IPS DF 6.9 (cell line): Measurements from ENCODE around the gene LRWD1.

Source experiments
- DNase-seq: peaks from one replicate; pipeline ENCODE4 v3.0.0-alpha.2; 2013; ENCODE audit warnings: low read depth, low spot score
- H3K27ac ChIP-seq: one replicate; pipeline ENCODE4 v1.5.1; 2013; ENCODE audit warnings: low read length, control low read depth
- H3K27me3 ChIP-seq: 2 replicates; pipeline ENCODE4 v1.6.1; 2013; ENCODE audit warnings: mild to moderate bottlenecking, low read length; ENCODE audit not compliant: control insufficient read depth, insufficient read depth
- H3K36me3 ChIP-seq: 2 replicates; pipeline ENCODE4 v1.6.1; 2013; ENCODE audit warnings: low read length; ENCODE audit not compliant: control insufficient read depth, insufficient read depth
- H3K4me1 ChIP-seq: 2 replicates; pipeline ENCODE4 v1.6.1; 2013; ENCODE audit warnings: low read length; ENCODE audit not compliant: control insufficient read depth, insufficient read depth
- H3K4me3 ChIP-seq: 2 replicates; pipeline ENCODE4 v1.5.1; 2013; ENCODE audit warnings: mild to moderate bottlenecking, low read length
- H3K9me3 ChIP-seq: 2 replicates; pipeline ENCODE4 v1.6.1; 2013; ENCODE audit warnings: low read length, inconsistent platforms; ENCODE audit not compliant: control insufficient read depth, insufficient read depth
- WGBS: extraction: QIAGEN DNeasy Blood & Tissue Kit; methylation state at CpG from one replicate; pipeline ENCODE4 v1.1.7; 2013; ENCODE audit warnings: mixed read lengths, missing lambda C conversion rate; ENCODE audit not compliant: insufficient read length, insufficient coverage; 5-methylcytosine and 5-hydroxymethylcytosine counted together

Gene LRWD1

DNA sequence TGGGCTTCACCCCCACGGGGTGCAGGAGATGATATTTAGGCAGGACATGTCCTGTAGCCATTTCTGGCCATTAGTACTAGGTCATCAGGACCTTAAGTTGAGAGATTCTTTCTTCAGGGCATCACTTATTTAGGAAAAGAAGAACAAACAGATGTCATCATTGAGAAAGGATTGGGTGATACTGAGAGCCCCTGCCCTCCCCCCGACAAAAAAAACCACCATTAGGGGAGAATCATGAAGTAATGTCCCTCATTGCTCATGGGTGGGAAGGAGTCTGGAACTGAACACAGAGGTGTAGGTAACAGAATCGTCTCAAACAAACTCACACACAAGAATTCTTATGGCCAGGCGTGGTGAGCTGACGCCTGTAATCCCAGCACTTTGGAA lies 37.8 kb upstream of the LRWD1 start:
- Histone ChIP-seq H3K9me3 (no peaks in the 10 kb centered on the region), H3K4me1 (peaks cover 3% of the 10 kb centered on the region; the same call in 1 of the 2 replicates), H3K27ac (no peak overlapping the region), H3K36me3 (peaks cover 17% of the 10 kb centered on the region), H3K4me3 (no peak overlapping the region), H3K27me3 (no peaks in the 10 kb centered on the region)
- no peak for DNase-seq
- no CpG with 5 or more reads among the region's 5 CpGs for WGBS

DNA sequence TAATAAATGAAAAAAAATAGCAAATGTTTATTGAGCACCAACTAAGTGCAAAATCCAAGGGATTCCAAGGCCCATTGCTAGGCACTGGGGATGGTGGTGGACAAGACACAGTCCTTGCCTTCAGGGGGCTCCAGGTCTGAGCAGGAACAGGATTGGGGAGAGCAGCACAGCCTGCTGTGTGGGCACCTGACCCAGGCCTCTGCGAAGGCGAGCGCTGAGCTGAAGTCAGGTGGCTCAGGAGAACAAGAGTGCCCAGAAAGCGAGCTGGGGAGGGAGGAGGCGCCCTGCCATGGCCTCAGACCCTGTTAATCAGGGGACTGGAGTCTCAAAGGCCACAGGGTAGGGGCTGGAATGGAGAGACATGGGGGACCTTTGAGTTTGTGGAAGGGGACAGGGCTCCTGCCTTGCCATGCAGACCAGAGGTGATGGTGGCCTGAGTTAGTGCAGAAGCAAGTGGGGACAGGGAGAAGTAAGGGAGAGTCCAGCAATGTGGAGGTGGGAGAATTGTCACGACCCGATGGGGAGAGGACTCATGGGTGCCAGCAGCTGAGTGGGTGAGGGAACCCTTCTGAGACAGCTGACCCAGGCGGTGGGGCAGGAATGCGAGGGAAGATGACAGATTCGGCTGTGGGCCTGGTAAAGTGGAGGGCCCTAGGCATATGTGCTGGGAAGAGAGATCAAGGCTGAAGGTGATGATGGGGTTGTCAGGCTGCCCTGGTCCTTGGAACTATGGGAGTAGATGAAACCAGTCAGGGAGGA lies 35.5 kb upstream of the LRWD1 start:
- DNase-seq = no peak
- peaks cover 4% of the 10 kb centered on the region; the same call in 1 of the 2 replicates for H3K4me1 ChIP-seq
- no CpG with 5 or more reads among the region's 10 CpGs for WGBS
- H3K36me3 ChIP-seq = peaks cover 16% of the 10 kb centered on the region
- H3K27ac ChIP-seq = no peak overlapping the region
- no peak overlapping the region for H3K4me3 ChIP-seq
- H3K9me3 ChIP-seq = no peaks in the 10 kb centered on the region
- no peaks in the 10 kb centered on the region for H3K27me3 ChIP-seq

DNA sequence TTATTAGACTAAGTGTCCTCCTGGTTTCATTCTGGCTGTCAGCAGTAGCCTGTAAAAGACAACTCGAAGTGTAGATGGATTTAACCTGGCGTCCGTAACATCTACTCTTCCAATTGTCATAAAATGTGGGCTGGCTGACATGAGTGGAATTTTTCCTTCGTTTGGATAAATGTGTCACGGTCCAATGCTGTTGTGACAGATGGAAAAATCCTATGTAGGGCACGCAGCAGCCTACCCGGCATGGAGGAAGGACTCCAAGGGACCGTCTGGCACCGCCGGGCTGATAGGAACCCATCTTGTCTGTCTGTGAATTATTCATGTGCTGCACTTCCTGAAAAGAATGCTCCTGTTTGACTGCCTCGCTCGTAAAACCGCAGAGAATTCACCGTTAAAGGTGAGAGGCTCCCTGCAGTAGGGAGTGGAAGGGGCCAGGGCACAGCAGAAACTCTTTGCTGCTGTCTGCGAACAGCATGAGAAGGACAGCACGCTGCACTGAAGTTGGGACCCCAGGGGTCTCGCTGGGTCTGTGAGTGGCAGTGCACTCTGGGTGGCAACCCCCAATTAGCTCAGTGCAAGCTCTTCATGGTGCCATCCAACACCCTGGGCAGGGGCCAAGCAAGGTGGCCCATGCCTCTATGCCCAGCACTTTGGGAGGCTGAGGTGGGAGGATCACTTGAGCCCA lies 33.0 kb upstream of the LRWD1 start:
- no peak for DNase-seq
- Histone ChIP-seq H3K4me1 (peaks cover 8% of the 10 kb centered on the region; the same call in 1 of the 2 replicates), H3K27ac (no peak overlapping the region), H3K4me3 (no peak overlapping the region), H3K36me3 (peaks cover 5% of the 10 kb centered on the region), H3K9me3 (no peaks in the 10 kb centered on the region), H3K27me3 (no peaks in the 10 kb centered on the region)
- WGBS = no CpG with 5 or more reads among the region's 17 CpGs

DNA sequence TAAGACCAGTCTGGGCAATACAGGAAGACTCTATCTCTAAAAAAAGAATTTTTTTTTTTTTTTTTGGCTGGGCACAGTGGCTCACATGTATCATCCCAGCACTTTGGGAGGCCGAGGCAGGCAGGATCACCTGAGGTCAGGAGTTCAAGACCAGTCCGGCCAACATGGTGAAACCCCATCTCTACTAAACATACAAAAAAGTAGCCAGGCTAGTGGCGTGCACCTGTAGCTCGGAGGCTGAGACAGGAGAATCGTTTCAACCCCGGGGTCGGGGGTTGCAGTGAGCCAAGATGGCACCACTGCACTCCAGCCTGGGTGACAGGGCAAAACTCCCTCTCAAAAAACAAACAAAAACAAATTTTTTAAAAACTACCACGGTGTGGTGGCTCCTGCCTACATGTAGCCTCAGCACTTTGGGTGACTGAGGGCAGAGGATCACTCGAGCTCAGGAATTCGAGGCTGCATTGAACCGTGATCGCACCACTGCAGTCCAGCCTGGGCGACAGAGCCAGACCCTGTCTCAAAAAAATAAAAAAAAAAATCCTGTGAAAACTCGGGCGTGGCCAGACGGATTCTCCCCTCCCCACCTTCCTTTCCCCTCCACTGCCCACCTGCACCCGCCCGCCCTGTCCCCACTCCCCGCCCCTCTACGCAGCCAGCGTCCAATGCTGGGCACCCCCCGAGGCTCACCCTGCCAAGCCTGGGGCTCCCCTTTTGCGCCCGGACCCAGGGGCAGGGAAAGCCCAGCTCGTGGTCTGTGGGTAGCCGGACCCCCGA lies 32.2 kb upstream of the LRWD1 start:
- WGBS = no CpG with 5 or more reads among the region's 27 CpGs
- Histone ChIP-seq H3K27me3 (no peaks in the 10 kb centered on the region), H3K4me1 (peaks cover 8% of the 10 kb centered on the region; the same call in 1 of the 2 replicates), H3K4me3 (peak overlapping the region; percentile 98; the same call in 1 of the 2 replicates), H3K36me3 (peaks cover 4% of the 10 kb centered on the region; the same call in 1 of the 2 replicates), H3K27ac (no peak overlapping the region), H3K9me3 (no peaks in the 10 kb centered on the region)
- no peak for DNase-seq

DNA sequence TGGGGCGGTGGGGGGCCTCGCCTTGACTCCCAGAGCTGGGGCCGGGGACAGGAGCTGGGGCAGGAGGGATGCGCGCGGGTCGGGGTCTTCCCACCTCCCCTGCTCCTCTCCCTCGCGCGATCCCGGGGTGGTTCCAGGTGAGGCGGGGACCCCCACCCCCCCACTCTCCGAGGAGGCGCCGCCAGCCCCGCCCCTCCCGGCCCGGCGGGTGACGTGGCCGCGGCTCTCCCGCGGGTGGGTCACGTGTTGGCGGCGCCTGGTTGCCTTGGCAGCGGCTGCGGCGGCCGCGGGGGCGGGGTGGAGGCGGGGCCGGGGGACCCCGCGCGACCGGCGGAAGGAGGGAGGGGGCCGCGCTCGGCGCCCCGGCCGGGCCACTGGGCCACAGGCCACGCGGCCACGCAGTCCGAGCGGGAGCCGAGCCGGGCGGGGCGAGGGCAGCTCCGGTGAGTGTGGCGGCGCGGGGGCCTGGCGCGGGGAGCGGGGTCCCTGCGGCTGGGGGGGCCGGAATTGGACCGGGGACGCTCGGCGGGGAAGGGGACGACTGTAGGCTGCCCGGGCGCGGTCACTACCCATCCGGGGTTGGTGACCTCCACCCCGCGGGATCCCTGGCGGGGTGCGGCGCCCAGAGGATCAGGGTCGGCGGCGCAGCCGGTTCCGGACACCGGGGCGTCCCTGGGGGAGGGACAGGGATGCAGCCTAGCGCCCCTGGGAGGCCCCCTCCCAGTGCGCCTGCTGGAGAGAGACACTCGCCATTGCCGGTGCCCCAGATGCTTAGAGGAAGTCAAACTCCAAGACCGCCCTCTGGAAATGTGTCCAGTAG lies 31.4 kb upstream of the LRWD1 start, which contains the start of gene ORAI2:
Gene ORAI2 (plus strand): TSS at position 357 of the 820 bp plus-strand sequence. CDS start 5,382 bp downstream, outside the sequence.
- peak within 1 kb of the TSS; percentile 98 for H3K4me3 ChIP-seq
- no peak within 1 kb of the TSS for H3K27ac ChIP-seq
- no CpG with 5 or more reads among the region's 90 CpGs for WGBS
- peaks cover 4% of the 10 kb centered on the region; the same call in 1 of the 2 replicates for H3K36me3 ChIP-seq
- H3K27me3 ChIP-seq = no peaks in the 10 kb centered on the region
- no peaks in the 10 kb centered on the region for H3K9me3 ChIP-seq
- no peak for DNase-seq
- peaks cover 8% of the 10 kb centered on the region; the same call in 1 of the 2 replicates for H3K4me1 ChIP-seq

DNA sequence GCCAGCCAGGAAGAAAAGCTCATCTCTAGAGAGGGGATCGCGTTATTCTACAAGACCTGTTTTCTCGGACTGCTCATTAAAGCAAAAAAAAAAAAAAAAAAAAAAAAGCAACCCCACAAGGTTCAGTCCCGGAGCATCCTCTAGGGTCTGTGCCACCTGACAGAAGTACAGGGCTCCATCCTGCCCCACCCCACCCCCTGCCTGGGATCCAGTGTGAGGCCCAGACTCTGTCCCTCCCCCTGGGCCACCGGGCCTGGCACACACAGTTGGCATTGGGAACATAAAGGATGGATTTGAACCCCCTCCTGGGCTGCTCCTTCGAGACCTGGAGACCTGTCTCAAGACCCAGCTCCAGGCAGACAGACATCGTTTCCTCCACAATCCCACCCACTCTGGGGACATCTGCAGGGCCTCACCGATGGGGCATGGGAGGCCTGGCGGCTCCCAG lies 30.7 kb upstream of the LRWD1 start:
- Histone ChIP-seq H3K27ac (no peak overlapping the region), H3K4me3 (peak overlapping the region; percentile 98; the same call in 1 of the 2 replicates), H3K27me3 (no peaks in the 10 kb centered on the region), H3K4me1 (peaks cover 8% of the 10 kb centered on the region; the same call in 1 of the 2 replicates), H3K9me3 (no peaks in the 10 kb centered on the region), H3K36me3 (peaks cover 7% of the 10 kb centered on the region; the same call in 1 of the 2 replicates)
- no peak for DNase-seq
- no CpG with 5 or more reads among the region's 9 CpGs for WGBS

DNA sequence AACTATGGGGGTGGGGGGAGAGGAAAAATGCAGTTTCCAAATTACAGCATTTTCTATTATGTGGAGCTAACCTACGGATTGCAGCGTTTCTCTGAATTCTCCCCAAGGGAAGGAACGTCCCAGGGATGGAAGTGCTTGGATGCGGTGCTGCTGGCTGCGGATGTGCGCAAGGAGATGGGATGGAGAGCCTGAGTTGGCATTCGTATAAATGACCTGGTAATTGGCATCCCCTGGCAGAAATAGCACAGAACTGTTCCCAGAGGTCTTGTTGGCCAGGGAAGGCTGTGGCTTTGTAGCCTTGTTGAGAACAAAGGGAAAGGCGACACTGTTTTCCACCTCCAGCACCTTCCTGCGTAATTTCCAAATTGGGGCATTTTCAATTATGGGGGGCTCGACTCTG lies 28.7 kb upstream of the LRWD1 start:
- Histone ChIP-seq H3K27me3 (no peaks in the 10 kb centered on the region), H3K4me3 (no peak overlapping the region), H3K36me3 (peaks cover 8% of the 10 kb centered on the region; the same call in 1 of the 2 replicates), H3K9me3 (no peaks in the 10 kb centered on the region), H3K4me1 (peaks cover 6% of the 10 kb centered on the region; the same call in 1 of the 2 replicates), H3K27ac (no peak overlapping the region)
- no CpG with 5 or more reads among the region's 10 CpGs for WGBS
- no peak for DNase-seq

DNA sequence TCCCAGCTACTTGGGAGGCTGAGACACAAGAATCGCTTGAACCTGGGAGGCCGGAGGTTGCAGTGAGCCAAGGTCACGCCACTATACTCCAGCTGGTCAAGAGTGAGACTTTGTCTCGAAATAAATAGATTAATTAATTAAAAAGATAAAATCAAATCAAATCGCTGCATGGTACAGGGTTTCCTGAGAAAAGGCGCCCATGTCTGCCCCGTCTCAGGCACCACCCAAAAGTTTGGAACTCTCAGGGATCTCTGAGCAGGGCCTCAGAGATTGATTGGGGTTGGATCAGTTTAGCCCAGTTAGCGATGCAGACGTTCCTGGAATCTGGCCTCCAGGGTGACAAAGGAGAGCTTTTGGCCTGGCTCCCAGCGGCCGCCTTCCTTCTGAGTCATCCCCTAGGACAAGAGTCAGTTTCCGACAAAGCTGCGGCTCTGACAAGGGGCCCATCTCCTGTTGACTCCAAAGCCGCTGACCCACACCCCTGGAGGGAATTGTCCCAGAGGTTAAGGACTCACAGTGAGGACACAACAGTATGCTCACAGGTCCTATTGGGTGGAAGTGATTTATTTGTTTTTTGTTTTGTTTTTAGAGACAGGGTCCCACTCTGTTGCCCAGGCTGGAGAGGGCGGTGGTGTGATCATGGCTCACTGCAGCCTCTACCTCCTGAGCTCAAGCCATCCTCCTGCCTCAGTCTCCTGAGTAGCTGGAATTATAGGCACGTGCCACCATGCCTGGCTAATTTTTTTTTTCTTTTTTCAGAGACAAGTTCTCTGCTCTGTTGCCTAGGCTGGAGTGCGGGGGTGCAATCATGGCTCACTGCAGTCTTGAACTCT lies 24.6 kb upstream of the LRWD1 start:
- no peak for DNase-seq

More for the DNA sequence above, 24.6 kb upstream of the LRWD1 start:
- Histone ChIP-seq H3K27me3 (no peaks in the 10 kb centered on the region), H3K27ac (no peak overlapping the region), H3K4me3 (no peak overlapping the region), H3K4me1 (no peaks in the 10 kb centered on the region), H3K36me3 (peaks cover 8% of the 10 kb centered on the region; the same call in 1 of the 2 replicates), H3K9me3 (no peaks in the 10 kb centered on the region)
- no CpG with 5 or more reads among the region's 17 CpGs for WGBS
